ENCODE measurements around the gene BAZ2B.
"Not testable (repeated sequence)": the region's sequence is repeated elsewhere in the genome, so short reads cannot be mapped to it uniquely, and the experiment has no call there.

The BAZ2B gene

DNA sequence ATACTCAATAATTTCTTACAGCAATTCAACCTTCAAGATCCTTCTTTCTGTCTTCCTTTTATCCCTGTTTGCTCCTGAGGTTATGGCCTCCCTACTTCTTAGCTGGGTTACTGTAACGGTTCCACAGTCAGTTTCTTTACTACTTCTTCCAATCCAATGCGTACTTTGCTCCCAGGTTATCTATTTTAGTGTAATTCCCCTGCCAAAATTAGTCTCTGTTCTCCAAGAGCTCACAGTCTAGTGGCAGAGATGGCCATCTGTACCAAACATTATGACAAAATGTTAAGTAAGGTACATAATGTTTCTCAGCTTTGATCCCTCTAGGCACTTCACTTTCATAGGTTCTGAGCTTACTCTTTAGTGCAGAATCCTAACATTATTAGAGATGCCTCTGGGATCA, 244.8 kb downstream of the BAZ2B start:
- Mint-ChIP-seq H3K36me3 (peaks cover 36% of the 10 kb centered on the region), H3K4me1 (no peaks in the 10 kb centered on the region), H3K9me3 (peaks cover 3% of the 10 kb centered on the region), H3K27me3 (no peaks in the 10 kb centered on the region), H3K4me3 (no peak overlapping the region), H3K27ac (no peak overlapping the region)
- ATAC-seq: no peak

DNA sequence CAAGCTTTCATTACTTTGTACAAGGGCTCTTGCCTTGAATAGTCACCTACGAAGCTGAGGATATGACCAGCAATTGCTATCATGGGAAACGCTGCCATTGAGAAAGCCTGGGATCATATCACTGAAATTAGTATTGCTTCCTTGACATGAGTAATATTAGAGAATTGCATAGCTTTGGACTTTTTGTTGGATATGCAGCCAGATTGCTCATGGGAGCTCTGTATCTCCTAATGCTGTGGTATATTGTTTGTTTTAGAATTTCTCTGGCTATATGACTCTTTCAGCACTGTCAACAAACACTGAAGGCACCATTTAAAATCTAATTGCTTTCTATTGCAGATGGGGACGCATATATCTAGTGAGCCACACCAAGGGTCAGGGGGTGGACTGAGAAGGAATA, 249.8 kb downstream of the BAZ2B start:
- Mint-ChIP-seq H3K4me1 (no peaks in the 10 kb centered on the region), H3K27ac (no peak overlapping the region), H3K27me3 (no peaks in the 10 kb centered on the region), H3K36me3 (peaks cover 42% of the 10 kb centered on the region), H3K4me3 (no peak overlapping the region), H3K9me3 (peaks cover 2% of the 10 kb centered on the region)
- no peak for ATAC-seq

DNA sequence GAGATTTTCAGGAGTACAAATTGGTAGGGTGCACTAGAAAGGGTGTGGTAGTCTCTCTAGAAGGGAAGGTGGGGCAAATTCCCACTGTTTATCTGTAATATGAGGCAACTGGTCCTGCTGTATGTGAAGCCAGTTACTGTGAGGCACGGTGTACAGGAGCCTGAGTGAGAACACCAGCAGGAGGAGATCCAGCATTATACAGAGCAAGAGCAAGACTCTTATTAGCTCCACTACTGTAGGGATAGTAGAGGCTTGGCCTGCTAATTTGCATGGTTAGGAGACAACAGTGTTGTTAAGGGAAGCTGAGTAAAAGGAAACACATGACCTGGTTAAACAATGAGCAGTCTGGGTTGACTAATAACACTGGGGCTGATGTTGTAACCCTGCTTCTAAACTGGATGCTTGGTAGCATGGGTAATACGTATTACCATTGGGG, 253.5 kb downstream of the BAZ2B start:
- H3K27me3 Mint-ChIP-seq: no peaks in the 10 kb centered on the region
- peak; percentile 36 for ATAC-seq
- H3K27ac Mint-ChIP-seq: no peak overlapping the region
- no peaks in the 10 kb centered on the region for H3K9me3 Mint-ChIP-seq
- H3K4me1 Mint-ChIP-seq: no peaks in the 10 kb centered on the region
- no peak overlapping the region for H3K4me3 Mint-ChIP-seq
- H3K36me3 Mint-ChIP-seq: peaks cover 47% of the 10 kb centered on the region

GRCh38 chr2:159362094-159362493, 254.3 kb downstream of the BAZ2B start:
- ATAC-seq: no peak
- no peaks in the 10 kb centered on the region for H3K4me1 Mint-ChIP-seq

GRCh38 chr2:159361603-159362002, 254.7 kb downstream of the BAZ2B start:
- not testable (repeated sequence) for H3K4me3 Mint-ChIP-seq, H3K27me3 Mint-ChIP-seq, H3K4me1 Mint-ChIP-seq, H3K27ac Mint-ChIP-seq, H3K9me3 Mint-ChIP-seq, ATAC-seq
- H3K36me3 Mint-ChIP-seq: peaks cover 56% of the 10 kb centered on the region

More at GRCh38 chr2:159362094-159362493, 254.3 kb downstream of the BAZ2B start:
- Mint-ChIP-seq H3K4me3 (no peak overlapping the region), H3K27me3 (no peaks in the 10 kb centered on the region), H3K36me3 (peaks cover 51% of the 10 kb centered on the region), H3K9me3 (no peaks in the 10 kb centered on the region), H3K27ac (no peak overlapping the region)

DNA sequence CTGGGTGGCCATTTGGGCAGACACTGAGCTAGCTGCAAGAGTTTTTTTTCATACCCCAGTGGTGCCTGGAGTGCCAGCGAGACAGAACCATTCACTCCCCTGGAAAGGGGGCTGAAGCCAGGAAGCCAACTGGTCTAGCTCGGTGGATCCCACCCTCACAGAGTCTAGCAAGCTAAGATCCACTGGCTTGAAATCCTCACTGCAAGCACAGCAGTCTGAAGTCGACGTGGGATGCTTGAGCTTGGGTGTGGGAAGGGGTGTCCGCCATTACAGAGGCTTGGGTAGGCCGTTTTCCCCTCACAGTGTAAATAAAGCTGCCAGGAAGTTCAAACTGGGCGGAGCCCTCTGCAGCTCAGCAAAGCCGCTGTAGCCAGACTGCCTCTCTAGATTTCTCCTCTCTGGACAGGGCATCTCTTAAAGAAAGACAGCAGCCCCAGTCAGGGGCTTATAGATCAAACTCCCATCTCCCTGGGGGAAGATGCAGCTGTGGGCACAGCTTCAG, 260.2 kb downstream of the BAZ2B start:
- no peak overlapping the region for H3K4me3 Mint-ChIP-seq
- H3K4me1 Mint-ChIP-seq: no peaks in the 10 kb centered on the region
- no peaks in the 10 kb centered on the region for H3K9me3 Mint-ChIP-seq
- peaks cover 38% of the 10 kb centered on the region for H3K36me3 Mint-ChIP-seq
- H3K27ac Mint-ChIP-seq: no peak overlapping the region
- ATAC-seq: no peak
- H3K27me3 Mint-ChIP-seq: no peaks in the 10 kb centered on the region

GRCh38 chr2:159351977-159352376, 264.4 kb downstream of the BAZ2B start:
- Mint-ChIP-seq H3K4me1 (no peaks in the 10 kb centered on the region), H3K27me3 (no peaks in the 10 kb centered on the region), H3K4me3 (no peak overlapping the region), H3K36me3 (peaks cover 26% of the 10 kb centered on the region), H3K9me3 (no peaks in the 10 kb centered on the region), H3K27ac (no peak overlapping the region)
- no peak for ATAC-seq

DNA sequence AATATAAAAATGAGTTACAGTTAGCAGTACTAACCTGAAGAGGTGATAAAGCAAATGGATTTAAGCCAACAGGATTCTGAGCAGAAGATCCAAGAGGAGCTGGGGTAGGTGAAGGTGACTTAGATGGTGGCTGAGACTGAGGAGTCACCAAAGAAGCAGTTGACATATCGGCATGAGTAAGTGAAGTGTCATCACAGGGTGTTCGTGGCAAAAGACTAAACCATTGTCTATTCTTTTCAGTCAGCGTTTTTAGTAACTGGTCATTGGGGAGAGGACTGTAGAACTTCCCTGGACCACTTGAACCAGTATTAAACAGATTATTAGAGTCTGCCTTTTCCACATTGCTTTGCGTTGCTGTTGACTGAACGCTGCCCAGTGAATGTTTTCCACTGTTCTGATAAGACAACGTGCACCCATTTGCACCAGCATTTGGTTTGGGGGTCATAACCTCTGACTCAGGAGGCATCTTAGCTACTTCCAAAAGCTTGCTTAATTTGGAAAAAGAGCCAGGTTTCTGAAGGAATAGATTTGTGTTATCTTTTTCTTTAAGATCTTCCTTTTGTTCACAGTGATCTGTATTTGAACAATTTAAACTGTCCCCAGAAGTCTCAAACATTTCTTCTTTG, 266.6 kb downstream of the BAZ2B start:
- Mint-ChIP-seq H3K4me1 (no peaks in the 10 kb centered on the region), H3K9me3 (no peaks in the 10 kb centered on the region), H3K4me3 (no peak overlapping the region), H3K27ac (no peak overlapping the region), H3K27me3 (no peaks in the 10 kb centered on the region), H3K36me3 (peaks cover 11% of the 10 kb centered on the region)
- no peak for ATAC-seq

- no peak for ATAC-seq
- no peaks in the 10 kb centered on the region for H3K9me3 Mint-ChIP-seq
- H3K27ac Mint-ChIP-seq: no peak overlapping the region
- H3K36me3 Mint-ChIP-seq: peaks cover 36% of the 10 kb centered on the region
- H3K27me3 Mint-ChIP-seq: no peaks in the 10 kb centered on the region
- H3K4me3 Mint-ChIP-seq: no peak overlapping the region
- no peaks in the 10 kb centered on the region for H3K4me1 Mint-ChIP-seq
Measured at GRCh38 chr2:159326569-159327255, 289.6 kb downstream of the BAZ2B start.

- Mint-ChIP-seq H3K36me3 (peaks cover 30% of the 10 kb centered on the region), H3K27me3 (no peaks in the 10 kb centered on the region), H3K4me3 (no peak overlapping the region), H3K4me1 (no peaks in the 10 kb centered on the region), H3K27ac (no peak overlapping the region), H3K9me3 (no peaks in the 10 kb centered on the region)
- no peak for ATAC-seq
Measured at GRCh38 chr2:159322419-159322818, 293.9 kb downstream of the BAZ2B start.

DNA sequence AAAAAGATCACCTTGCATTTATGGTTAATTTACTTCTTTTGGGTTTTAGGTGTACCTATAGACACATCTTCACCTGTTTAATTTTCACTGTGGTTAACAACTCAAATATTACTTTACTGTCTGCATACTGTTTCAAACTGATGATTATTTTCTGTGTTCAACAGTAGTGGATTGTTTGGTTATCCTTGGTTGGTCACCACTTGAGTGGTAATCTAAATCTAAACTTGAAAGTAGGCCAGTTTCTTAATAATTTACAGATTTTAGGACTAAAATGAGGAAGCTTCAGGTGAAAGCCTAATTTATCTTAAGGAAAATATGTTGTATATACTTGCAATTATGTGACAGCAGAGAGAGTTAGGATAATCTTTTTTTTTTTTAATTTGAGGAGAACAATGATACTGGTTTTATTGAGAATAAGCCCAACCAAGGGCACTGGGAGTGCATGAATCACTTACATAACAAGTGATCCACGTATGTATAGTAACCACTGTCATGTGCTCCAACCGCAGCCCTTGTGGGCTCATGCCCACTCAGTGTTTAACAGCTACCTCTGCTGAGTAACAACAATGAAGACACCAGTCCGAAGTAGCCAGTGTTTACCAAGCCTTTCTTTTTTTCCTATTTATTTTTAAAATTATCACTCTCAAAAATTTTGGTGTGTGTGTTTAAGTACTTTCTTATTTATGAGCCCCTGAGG, 298.8 kb downstream of the BAZ2B start:
- Mint-ChIP-seq H3K4me3 (no peak overlapping the region), H3K27ac (no peak overlapping the region), H3K27me3 (no peaks in the 10 kb centered on the region), H3K4me1 (no peaks in the 10 kb centered on the region), H3K36me3 (peaks cover 23% of the 10 kb centered on the region), H3K9me3 (peaks cover 2% of the 10 kb centered on the region)
- no peak for ATAC-seq

DNA sequence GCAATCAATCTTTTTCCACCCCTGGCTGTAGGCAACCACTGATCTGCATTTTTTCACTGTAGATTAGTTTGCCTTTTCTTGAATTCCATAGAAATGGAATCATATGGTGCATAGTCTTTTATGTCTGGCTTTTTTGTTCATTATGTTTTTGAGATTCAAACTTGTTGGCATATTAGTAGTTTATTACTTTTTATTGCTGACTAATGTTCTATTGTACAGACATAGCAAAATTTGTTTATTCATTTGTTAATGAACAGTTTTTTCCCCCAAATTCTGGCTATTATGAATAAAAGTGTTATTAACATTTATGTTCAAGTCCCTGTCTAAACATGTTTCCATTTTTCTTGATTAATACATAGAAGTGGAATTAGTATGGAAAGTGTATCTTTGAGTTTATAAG, 308.4 kb downstream of the BAZ2B start:
- Mint-ChIP-seq H3K4me3 (no peak overlapping the region), H3K9me3 (peaks cover 5% of the 10 kb centered on the region), H3K4me1 (no peaks in the 10 kb centered on the region)

GRCh38 chr2:159300586-159300985, 315.8 kb downstream of the BAZ2B start:
- no peak for ATAC-seq
- peaks cover 28% of the 10 kb centered on the region for H3K27me3 Mint-ChIP-seq
- no peak overlapping the region for H3K27ac Mint-ChIP-seq
- no peaks in the 10 kb centered on the region for H3K36me3 Mint-ChIP-seq
- H3K9me3 Mint-ChIP-seq: peaks cover 9% of the 10 kb centered on the region
- H3K4me1 Mint-ChIP-seq: no peaks in the 10 kb centered on the region
- H3K4me3 Mint-ChIP-seq: no peak overlapping the region

More for the DNA sequence above, 308.4 kb downstream of the BAZ2B start:
- Mint-ChIP-seq H3K36me3 (no peaks in the 10 kb centered on the region), H3K27ac (no peak overlapping the region), H3K27me3 (peaks cover 30% of the 10 kb centered on the region)
- ATAC-seq: no peak

- Mint-ChIP-seq H3K27ac (no peak overlapping the region), H3K4me3 (no peak overlapping the region), H3K27me3 (peaks cover 16% of the 10 kb centered on the region), H3K4me1 (no peaks in the 10 kb centered on the region), H3K9me3 (peaks cover 4% of the 10 kb centered on the region), H3K36me3 (no peaks in the 10 kb centered on the region)
- no peak for ATAC-seq
Measured at GRCh38 chr2:159298967-159299366, 317.4 kb downstream of the BAZ2B start.

DNA sequence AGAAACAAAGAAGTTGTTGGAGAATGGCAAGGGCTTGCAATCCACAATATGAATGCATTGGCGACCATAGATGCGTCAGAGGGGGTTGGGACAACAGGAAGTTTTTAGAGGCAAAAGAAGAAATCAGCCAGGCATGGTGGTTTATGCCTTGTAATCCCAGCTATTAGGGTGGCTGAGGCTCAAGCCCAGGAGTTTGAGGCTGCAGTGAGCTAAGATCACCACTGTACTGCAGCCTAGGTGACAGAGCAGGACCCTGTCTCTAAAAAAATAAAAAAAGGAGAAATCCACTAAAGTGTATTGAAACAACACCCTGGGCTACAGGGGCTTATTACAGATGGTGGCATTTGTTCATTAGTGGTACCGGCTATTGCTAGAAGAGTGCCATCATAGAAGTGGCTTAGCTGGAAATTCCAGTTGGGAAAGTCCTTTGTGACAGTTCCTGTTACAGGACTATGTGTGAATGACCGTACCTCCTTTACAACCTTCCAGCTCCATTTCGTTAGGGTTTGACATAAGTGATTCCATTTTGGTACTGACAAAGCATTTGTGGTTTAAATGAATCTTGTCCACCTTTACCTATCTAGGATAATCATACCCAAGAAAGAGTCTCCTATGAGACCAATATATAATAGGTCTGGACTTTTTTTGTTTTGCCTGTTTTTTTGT, 319.2 kb downstream of the BAZ2B start:
- Mint-ChIP-seq H3K9me3 (peaks cover 4% of the 10 kb centered on the region), H3K27me3 (peaks cover 10% of the 10 kb centered on the region)
- no peak for ATAC-seq

More for the DNA sequence above, 319.2 kb downstream of the BAZ2B start:
- H3K36me3 Mint-ChIP-seq: no peaks in the 10 kb centered on the region
- no peaks in the 10 kb centered on the region for H3K4me1 Mint-ChIP-seq
- no peak overlapping the region for H3K27ac Mint-ChIP-seq
- no peak overlapping the region for H3K4me3 Mint-ChIP-seq
